Vagina (tissue), 2 donors: Measurements from ENCODE around the gene CDH13.
A peak's percentile ranks its signal among the peaks of the same experiment; 100 is the strongest.

Experiments used
- CTCF ChIP-seq, 3 experiments: fragments of 450-650 bp in 2 of 3; fragments of 200-600 bp in 1 of 3; sonication (generic) in 1 of 3; IDR thresholded peaks; one replicate each; pipeline ENCODE4 v1.5.1; 2017 to 2019; ENCODE audit warnings: antibody characterized with exemption in 3 of 3, mild to moderate bottlenecking in 2 of 3, moderate library complexity in 2 of 3
- POLR2A ChIP-seq, 2 donors: fragments of 450-650 bp; IDR thresholded peaks; one replicate each; pipeline ENCODE4 v1.6.1; 2017; ENCODE audit warnings: antibody characterized with exemption in 2 of 2, mild to moderate bottlenecking in 2 of 2, moderate library complexity in 2 of 2
- POLR2AphosphoS5 ChIP-seq, 2 donors: sonication (generic); formaldehyde crosslinking; IDR thresholded peaks; one replicate each; pipeline ENCODE4 v1.9.0; 2017; ENCODE audit warnings: antibody characterized with exemption in 2 of 2, mild to moderate bottlenecking in 2 of 2, low read depth in 1 of 2; ENCODE audit not compliant: insufficient read depth in 1 of 2

- TF ChIP-seq CTCF (IDR thresholded peaks at IDR 0.05) (peak in 2 of 3 experiments; percentile 19 to 67), POLR2AphosphoS5 (IDR thresholded peaks at IDR 0.05; ENCODE audit: insufficient read depth in 1 of 2, low read depth in 1 of 2) (no peak), POLR2A (IDR thresholded peaks at IDR 0.05) (no peak)
Measured at GRCh38 chr16:83215406-83216001, 588.7 kb downstream of the CDH13 start.
